ENCODE results near the gene FILIP1.

FILIP1 gene

DNA sequence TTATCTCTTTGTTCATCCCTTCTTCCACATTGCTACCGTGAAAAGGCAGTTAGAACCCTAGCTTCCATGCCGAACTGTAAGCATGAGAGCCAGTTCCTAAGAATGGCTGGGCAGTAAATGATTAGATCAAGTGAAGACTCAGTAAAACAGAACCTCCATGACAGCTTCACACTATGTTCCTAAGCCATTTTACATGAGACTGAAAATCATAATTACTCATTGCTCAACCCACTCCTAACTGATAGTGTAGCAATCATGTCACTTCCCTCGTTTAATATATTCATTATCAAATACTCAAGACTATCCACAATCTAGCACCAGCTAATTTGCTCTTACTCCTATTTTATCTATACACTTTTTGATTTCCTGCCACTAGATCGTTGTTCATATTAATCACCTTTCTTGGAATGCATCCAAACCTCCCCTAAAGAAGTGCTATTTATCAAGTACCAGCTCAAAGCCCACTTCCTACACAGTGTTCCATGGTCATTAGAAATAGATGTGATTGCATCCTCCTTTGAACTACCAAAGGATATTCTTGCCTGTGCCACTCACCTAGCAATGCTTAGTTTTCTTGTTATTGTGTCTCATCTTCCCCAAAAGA is 215.0 kb downstream of the FILIP1 start:
- Histone ChIP-seq H3K9ac (ENCODE audit: low read depth in 1 of 2, low read length in 2 of 2) (no peak overlapping the region), H3K27me3 (ENCODE audit: control insufficient read depth in 1 of 2, insufficient read depth in 2 of 2, low read length in 2 of 2) (no peaks in the 10 kb centered on the region), H3K4me1 (ENCODE audit: control insufficient read depth in 1 of 2, insufficient read depth in 2 of 2, low read length in 2 of 2) (peaks cover 24 to 27% of the 10 kb centered on the region in 2 donors), H3K27ac (ENCODE audit: low read depth, low read length) (no peak overlapping the region), H3K36me3 (ENCODE audit: control insufficient read depth in 1 of 2, insufficient read depth in 2 of 2, low read length in 2 of 2) (no peaks in the 10 kb centered on the region), H3K4me3 (ENCODE audit: low read depth in 1 of 2, low read length in 2 of 2) (no peak overlapping the region), H3K9me3 (ENCODE audit: control insufficient read depth in 1 of 2, low read length in 2 of 2) (no peaks in the 10 kb centered on the region)

DNA sequence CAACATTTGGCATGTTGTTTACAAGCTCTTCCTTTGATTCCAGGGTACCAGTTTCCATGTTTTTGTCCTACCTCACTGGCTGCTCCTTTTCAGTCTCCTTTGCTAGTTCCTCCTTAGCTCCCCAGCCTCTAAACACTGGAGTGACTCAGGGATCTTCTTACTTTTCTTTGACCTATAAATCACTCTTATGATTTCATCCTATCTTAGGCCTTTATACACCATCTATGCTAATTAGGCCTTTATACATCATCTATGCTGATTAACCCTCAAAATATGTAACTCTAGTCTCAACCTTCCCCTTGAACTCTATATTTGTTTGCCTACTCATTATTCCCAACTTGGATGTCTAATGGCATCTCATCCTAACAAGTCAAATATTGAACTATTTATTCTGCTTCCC is 218.5 kb downstream of the FILIP1 start:
- Histone ChIP-seq H3K9ac (ENCODE audit: low read depth in 1 of 2, low read length in 2 of 2) (no peak overlapping the region), H3K9me3 (ENCODE audit: control insufficient read depth in 1 of 2, low read length in 2 of 2) (no peaks in the 10 kb centered on the region), H3K4me3 (ENCODE audit: low read depth in 1 of 2, low read length in 2 of 2) (no peak overlapping the region), H3K4me1 (ENCODE audit: control insufficient read depth in 1 of 2, insufficient read depth in 2 of 2, low read length in 2 of 2) (peaks cover 8 to 23% of the 10 kb centered on the region in 2 donors), H3K36me3 (ENCODE audit: control insufficient read depth in 1 of 2, insufficient read depth in 2 of 2, low read length in 2 of 2) (peaks cover 0 to 9% of the 10 kb centered on the region in 2 donors), H3K27ac (ENCODE audit: low read depth, low read length) (no peak overlapping the region), H3K27me3 (ENCODE audit: control insufficient read depth in 1 of 2, insufficient read depth in 2 of 2, low read length in 2 of 2) (no peaks in the 10 kb centered on the region)

DNA sequence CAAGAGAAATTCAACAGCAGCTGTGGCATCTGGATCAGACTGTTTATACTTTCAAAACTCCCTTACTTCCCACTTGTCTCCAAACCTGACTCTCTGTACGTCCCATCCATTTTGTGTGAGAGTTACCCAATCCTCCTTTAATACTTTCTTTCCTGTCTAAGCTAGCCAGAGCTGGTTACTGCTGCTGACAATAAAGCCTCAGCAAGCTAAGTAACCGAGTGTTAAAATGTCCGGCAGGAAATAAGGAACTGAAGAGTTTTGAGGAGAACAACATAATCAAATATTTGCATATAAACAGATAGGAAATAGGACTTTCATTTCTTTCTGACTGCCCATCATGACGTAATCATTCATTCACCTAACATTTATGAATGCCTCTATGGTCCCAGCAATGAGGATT is 220.6 kb downstream of the FILIP1 start:
- no peaks in the 10 kb centered on the region for H3K27me3 ChIP-seq (ENCODE audit: control insufficient read depth in 1 of 2, insufficient read depth in 2 of 2, low read length in 2 of 2)
- H3K4me3 ChIP-seq (ENCODE audit: low read depth in 1 of 2, low read length in 2 of 2), result peak overlapping the region in 1 of 2 donors; percentile 13
- no peaks in the 10 kb centered on the region for H3K9me3 ChIP-seq (ENCODE audit: control insufficient read depth in 1 of 2, low read length in 2 of 2)
- peaks cover 0 to 9% of the 10 kb centered on the region in 2 donors for H3K36me3 ChIP-seq (ENCODE audit: control insufficient read depth in 1 of 2, insufficient read depth in 2 of 2, low read length in 2 of 2)
- H3K27ac ChIP-seq (ENCODE audit: low read depth, low read length), result no peak overlapping the region
- no peak overlapping the region for H3K9ac ChIP-seq (ENCODE audit: low read depth in 1 of 2, low read length in 2 of 2)
- H3K4me1 ChIP-seq (ENCODE audit: control insufficient read depth in 1 of 2, insufficient read depth in 2 of 2, low read length in 2 of 2), result peaks cover 8 to 14% of the 10 kb centered on the region in 2 donors

DNA sequence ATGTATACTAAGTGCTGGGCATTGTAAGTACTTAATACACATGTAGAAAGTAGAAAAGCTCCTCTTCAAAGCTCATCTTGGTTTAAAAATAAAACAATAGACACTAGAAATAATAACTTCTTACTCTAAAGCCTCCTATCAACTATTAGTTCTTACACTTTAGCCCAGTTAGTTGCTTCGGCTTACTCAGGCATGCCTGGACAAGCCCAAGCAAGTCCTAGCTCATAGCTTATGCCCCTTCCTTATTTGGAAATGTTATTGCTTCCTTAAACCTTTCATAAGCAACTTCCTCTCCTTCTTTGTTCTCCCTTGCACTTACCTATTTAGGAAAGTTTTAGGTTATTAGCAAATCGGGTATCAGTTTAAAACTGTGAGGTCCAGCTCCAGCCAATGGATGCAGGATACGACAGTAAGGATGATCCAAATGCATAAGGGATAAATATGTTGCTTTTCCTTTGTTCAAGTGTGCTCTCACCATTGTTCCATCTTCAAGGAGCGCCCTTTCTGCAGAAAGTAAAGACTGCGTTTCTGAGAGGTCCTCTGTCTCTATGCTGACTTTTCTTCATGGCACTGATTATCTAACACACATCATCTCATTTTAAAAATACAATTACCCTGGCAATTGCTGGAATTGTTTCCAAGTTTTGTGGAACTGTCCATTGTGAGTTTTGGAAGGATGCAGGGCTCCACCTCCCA is 221.3 kb downstream of the FILIP1 start:
- no peak overlapping the region for H3K9ac ChIP-seq (ENCODE audit: low read depth in 1 of 2, low read length in 2 of 2)
- peak overlapping the region; percentile 26 for H3K27ac ChIP-seq (ENCODE audit: low read depth, low read length)

DNA sequence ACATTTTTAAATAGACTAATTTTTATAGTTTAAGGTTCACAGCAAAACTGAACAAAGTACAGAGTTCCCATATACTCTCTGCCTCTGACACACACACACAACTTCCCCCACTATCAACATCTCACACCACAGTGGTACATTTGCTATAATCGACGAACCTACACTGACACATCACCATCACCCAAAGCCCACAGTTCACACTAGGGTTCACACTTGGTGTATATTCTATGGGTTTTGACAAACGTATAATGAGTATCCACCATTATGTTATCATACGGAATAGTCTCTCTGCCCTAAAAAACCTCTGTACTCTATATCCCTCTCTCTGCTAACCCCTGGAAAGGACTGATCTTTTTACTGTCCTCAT is 224.6 kb downstream of the FILIP1 start:
- H3K4me3 ChIP-seq (ENCODE audit: low read depth in 1 of 2, low read length in 2 of 2), result no peak overlapping the region
- H3K4me1 ChIP-seq (ENCODE audit: control insufficient read depth in 1 of 2, insufficient read depth in 2 of 2, low read length in 2 of 2), result peaks cover 14 to 21% of the 10 kb centered on the region in 2 donors
- no peak overlapping the region for H3K27ac ChIP-seq (ENCODE audit: low read depth, low read length)
- H3K9me3 ChIP-seq (ENCODE audit: control insufficient read depth in 1 of 2, low read length in 2 of 2), result no peaks in the 10 kb centered on the region
- no peak overlapping the region for H3K9ac ChIP-seq (ENCODE audit: low read depth in 1 of 2, low read length in 2 of 2)
- peaks cover 0 to 9% of the 10 kb centered on the region in 2 donors for H3K36me3 ChIP-seq (ENCODE audit: control insufficient read depth in 1 of 2, insufficient read depth in 2 of 2, low read length in 2 of 2)
- no peaks in the 10 kb centered on the region for H3K27me3 ChIP-seq (ENCODE audit: control insufficient read depth in 1 of 2, insufficient read depth in 2 of 2, low read length in 2 of 2)

More for the DNA sequence above, 221.3 kb downstream of the FILIP1 start:
- peaks cover 14 to 21% of the 10 kb centered on the region in 2 donors for H3K4me1 ChIP-seq (ENCODE audit: control insufficient read depth in 1 of 2, insufficient read depth in 2 of 2, low read length in 2 of 2)
- no peaks in the 10 kb centered on the region for H3K9me3 ChIP-seq (ENCODE audit: control insufficient read depth in 1 of 2, low read length in 2 of 2)
- peaks cover 0 to 9% of the 10 kb centered on the region in 2 donors for H3K36me3 ChIP-seq (ENCODE audit: control insufficient read depth in 1 of 2, insufficient read depth in 2 of 2, low read length in 2 of 2)
- no peaks in the 10 kb centered on the region for H3K27me3 ChIP-seq (ENCODE audit: control insufficient read depth in 1 of 2, insufficient read depth in 2 of 2, low read length in 2 of 2)
- peak overlapping the region in 1 of 2 donors; percentile 13 for H3K4me3 ChIP-seq (ENCODE audit: low read depth in 1 of 2, low read length in 2 of 2)

DNA sequence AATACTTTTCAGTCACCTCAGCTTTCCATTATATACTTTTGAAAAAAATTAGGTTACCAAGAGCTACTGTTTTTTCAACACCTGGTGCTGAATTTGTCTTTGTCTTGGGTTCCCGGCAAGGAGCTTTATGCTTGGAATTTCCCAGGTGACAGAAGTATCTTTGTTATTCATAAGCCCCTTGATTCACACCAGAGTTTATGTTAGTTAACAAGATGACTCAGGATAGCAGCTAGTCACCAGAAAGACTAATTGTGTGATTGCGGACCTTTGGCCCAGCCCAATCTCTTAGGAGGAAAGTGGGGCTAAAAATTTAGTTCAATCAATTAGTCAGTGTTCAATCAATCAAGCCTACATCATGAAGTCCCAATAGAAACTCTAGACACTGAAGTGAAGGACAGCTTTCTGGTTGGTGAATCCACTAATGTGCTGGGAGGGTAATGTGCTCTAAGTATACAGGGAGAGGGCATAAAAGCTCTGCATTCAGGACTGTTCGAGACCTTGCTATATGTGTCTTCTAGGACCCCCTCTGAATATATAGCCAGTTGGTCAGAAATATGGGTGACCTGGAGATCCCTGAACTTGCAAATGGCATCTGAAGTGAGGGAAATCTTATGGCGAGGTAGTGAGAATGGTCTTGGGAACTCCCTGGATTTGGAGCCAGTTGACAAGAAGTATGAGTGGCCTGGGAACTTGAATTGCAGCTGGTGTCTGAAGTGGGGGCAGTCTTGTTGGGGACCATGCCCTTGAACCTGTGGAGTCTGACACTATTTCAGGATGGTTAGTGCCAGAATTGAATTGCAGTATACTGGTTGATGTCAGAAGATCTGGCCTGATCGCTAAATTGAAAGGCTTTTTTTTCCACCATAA is 225.2 kb downstream of the FILIP1 start:
- Histone ChIP-seq H3K4me3 (ENCODE audit: low read depth in 1 of 2, low read length in 2 of 2) (no peak overlapping the region), H3K27me3 (ENCODE audit: control insufficient read depth in 1 of 2, insufficient read depth in 2 of 2, low read length in 2 of 2) (no peaks in the 10 kb centered on the region), H3K27ac (ENCODE audit: low read depth, low read length) (no peak overlapping the region)

DNA sequence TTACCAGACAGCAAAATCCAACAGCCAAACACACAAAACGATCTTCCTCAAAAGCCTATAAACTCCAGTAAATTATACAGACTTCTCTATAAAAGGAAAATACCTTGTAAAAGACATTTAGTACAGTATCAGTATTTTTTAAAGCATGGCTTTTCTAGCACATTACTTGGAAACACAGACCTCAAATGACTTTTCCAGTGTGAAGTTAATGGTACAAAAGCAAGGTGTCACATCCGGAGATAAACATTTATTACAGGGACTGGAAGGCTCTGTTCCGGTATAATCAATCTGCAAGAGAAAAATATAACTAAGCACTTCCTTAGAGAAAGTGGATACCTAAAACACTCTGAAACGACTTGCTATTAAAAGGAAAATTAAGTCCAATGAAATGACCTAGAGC is 226.1 kb downstream of the FILIP1 start:
- Histone ChIP-seq H3K36me3 (ENCODE audit: control insufficient read depth in 1 of 2, insufficient read depth in 2 of 2, low read length in 2 of 2) (peaks cover 4 to 9% of the 10 kb centered on the region in 2 donors), H3K27me3 (ENCODE audit: control insufficient read depth in 1 of 2, insufficient read depth in 2 of 2, low read length in 2 of 2) (no peaks in the 10 kb centered on the region), H3K9me3 (ENCODE audit: control insufficient read depth in 1 of 2, low read length in 2 of 2) (no peaks in the 10 kb centered on the region), H3K4me1 (ENCODE audit: control insufficient read depth in 1 of 2, insufficient read depth in 2 of 2, low read length in 2 of 2) (peaks cover 14 to 15% of the 10 kb centered on the region in 2 donors), H3K9ac (ENCODE audit: low read depth in 1 of 2, low read length in 2 of 2) (no peak overlapping the region), H3K27ac (ENCODE audit: low read depth, low read length) (no peak overlapping the region), H3K4me3 (ENCODE audit: low read depth in 1 of 2, low read length in 2 of 2) (no peak overlapping the region)

More for the DNA sequence above, 225.2 kb downstream of the FILIP1 start:
- Histone ChIP-seq H3K4me1 (ENCODE audit: control insufficient read depth in 1 of 2, insufficient read depth in 2 of 2, low read length in 2 of 2) (peaks cover 14 to 21% of the 10 kb centered on the region in 2 donors), H3K9ac (ENCODE audit: low read depth in 1 of 2, low read length in 2 of 2) (no peak overlapping the region), H3K9me3 (ENCODE audit: control insufficient read depth in 1 of 2, low read length in 2 of 2) (no peaks in the 10 kb centered on the region), H3K36me3 (ENCODE audit: control insufficient read depth in 1 of 2, insufficient read depth in 2 of 2, low read length in 2 of 2) (peaks cover under 1 to 9% of the 10 kb centered on the region in 2 donors)

DNA sequence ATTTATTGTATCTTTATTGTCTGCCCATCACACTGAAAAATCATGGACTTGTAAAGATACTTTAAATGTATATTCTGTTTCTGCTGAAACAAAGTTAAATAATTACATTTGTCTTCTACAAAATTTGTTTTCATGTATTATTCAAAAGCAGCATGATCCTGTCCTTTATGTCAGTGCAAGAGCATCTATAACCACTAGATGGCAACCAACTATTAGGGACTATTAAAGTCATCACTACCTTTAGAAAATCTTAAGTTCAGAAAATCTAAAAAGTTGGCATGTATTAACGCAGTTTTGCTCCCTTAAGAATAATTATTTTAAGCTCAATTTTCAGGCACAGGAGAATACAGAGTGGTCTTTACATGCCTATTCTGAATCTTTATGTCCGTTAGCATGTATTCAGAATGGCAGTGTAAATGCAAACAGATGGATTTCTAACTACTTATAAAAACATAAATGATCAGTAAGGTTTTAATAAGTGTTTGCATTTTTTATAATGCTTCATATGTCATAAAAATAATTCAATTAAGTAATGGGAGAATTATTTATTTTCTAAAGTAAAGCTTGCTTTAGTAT is 226.8 kb downstream of the FILIP1 start:
- no peak overlapping the region for H3K9ac ChIP-seq (ENCODE audit: low read depth in 1 of 2, low read length in 2 of 2)
- peaks cover 14 to 15% of the 10 kb centered on the region in 2 donors for H3K4me1 ChIP-seq (ENCODE audit: control insufficient read depth in 1 of 2, insufficient read depth in 2 of 2, low read length in 2 of 2)
- H3K9me3 ChIP-seq (ENCODE audit: control insufficient read depth in 1 of 2, low read length in 2 of 2), result no peaks in the 10 kb centered on the region
- H3K4me3 ChIP-seq (ENCODE audit: low read depth in 1 of 2, low read length in 2 of 2), result no peak overlapping the region
- peaks cover 4 to 7% of the 10 kb centered on the region in 2 donors for H3K36me3 ChIP-seq (ENCODE audit: control insufficient read depth in 1 of 2, insufficient read depth in 2 of 2, low read length in 2 of 2)
- no peaks in the 10 kb centered on the region for H3K27me3 ChIP-seq (ENCODE audit: control insufficient read depth in 1 of 2, insufficient read depth in 2 of 2, low read length in 2 of 2)
- no peak overlapping the region for H3K27ac ChIP-seq (ENCODE audit: low read depth, low read length)

DNA sequence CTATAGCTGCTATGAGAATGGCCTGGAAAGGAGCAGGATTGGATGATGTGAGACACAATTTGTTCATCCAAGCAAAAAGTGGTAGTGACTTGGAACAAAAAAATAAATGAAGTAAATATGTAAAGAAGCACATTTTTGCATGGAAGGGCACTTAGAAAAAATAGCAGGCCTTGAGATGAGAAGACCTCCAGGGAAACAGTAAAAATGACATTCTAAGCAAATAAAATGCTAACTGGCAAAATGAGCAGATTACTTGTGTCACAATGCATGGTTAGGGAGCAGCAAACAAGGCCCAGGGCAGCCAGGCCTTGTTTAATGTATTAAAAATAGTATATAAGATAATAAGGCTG is 230.2 kb downstream of the FILIP1 start:
- peaks cover 4 to 26% of the 10 kb centered on the region in 2 donors for H3K36me3 ChIP-seq (ENCODE audit: control insufficient read depth in 1 of 2, insufficient read depth in 2 of 2, low read length in 2 of 2)
- H3K9me3 ChIP-seq (ENCODE audit: control insufficient read depth in 1 of 2, low read length in 2 of 2), result no peaks in the 10 kb centered on the region
- H3K4me3 ChIP-seq (ENCODE audit: low read depth in 1 of 2, low read length in 2 of 2), result no peak overlapping the region
- no peaks in the 10 kb centered on the region for H3K27me3 ChIP-seq (ENCODE audit: control insufficient read depth in 1 of 2, insufficient read depth in 2 of 2, low read length in 2 of 2)
- H3K27ac ChIP-seq (ENCODE audit: low read depth, low read length), result no peak overlapping the region
- H3K4me1 ChIP-seq (ENCODE audit: control insufficient read depth in 1 of 2, insufficient read depth in 2 of 2, low read length in 2 of 2), result peaks cover 8 to 11% of the 10 kb centered on the region in 2 donors
- no peak overlapping the region for H3K9ac ChIP-seq (ENCODE audit: low read depth in 1 of 2, low read length in 2 of 2)
